UCSD-AML1 (cell line): ENCODE results near the gene OCA2.
"Not testable (repeated sequence)": the region's sequence is repeated elsewhere in the genome, so short reads cannot be mapped to it uniquely, and the experiment has no call there.

Experiments used
- DNase-seq: peaks from one replicate; lab custom pipeline; 2025; ENCODE audit not compliant: unreplicated experiment; lab: John Stamatoyannopoulos, UW

The OCA2 gene

DNA sequence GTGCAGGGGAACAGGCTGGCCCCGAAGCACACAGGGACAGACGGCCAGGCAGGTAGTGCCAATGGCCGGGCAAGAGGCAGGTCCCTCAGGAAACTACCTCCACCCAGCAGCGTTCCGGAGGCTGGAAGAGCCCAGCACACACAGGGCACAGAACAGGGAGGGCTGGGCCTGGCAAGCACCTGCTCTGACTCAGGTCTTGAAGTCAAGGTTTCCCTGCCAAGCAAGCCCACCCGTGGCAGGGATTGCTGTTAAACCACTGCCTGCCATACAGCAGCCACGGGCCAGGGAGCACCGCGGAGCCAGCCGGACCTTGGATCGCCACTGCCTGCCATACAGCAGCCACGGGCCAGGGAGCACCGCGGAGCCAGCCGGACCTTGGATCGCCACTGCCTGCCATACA lies 22.5 kb upstream of the OCA2 start:
- not testable (repeated sequence) for DNase-seq

DNA sequence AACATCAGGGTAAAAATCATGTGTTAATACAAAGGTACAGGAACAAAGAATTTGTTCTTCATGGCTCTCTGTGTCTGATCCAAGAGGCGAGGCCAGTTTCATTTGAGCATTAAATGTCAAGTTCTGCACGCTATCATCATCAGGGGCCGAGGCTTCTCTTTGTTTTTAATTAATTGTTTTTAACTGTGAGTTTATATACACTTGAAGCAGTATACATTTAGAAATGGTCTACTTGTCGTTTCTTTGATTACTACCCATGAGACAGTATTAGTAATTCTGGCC lies 21.2 kb upstream of the OCA2 start:
- DNase-seq = no peak

DNA sequence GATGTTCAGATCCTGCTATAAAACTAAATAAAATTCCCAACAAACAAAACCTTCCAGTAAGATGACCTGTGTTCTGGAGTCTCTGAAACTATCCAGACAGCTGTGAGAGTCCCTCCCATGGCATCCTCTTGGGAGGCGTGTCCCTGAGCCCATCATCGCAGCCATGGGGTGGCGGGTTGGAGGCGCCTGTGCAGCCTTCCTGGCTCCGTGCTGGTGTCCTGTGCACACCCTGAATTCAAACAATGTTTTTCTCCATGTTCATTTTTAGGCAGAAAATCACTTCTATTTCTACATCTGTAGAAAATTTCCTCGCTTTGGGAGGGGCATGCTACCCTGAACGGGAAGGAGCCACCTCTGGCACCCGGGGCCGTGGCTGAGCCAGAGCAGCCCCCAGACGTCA lies 19.4 kb upstream of the OCA2 start:
- DNase-seq = no peak

- no peak for DNase-seq
Observed at GRCh38 chr15:28118083-28118482, 19.0 kb upstream of the OCA2 start.

- no peak for DNase-seq
Observed at GRCh38 chr15:28117432-28117990, 18.4 kb upstream of the OCA2 start.

DNA sequence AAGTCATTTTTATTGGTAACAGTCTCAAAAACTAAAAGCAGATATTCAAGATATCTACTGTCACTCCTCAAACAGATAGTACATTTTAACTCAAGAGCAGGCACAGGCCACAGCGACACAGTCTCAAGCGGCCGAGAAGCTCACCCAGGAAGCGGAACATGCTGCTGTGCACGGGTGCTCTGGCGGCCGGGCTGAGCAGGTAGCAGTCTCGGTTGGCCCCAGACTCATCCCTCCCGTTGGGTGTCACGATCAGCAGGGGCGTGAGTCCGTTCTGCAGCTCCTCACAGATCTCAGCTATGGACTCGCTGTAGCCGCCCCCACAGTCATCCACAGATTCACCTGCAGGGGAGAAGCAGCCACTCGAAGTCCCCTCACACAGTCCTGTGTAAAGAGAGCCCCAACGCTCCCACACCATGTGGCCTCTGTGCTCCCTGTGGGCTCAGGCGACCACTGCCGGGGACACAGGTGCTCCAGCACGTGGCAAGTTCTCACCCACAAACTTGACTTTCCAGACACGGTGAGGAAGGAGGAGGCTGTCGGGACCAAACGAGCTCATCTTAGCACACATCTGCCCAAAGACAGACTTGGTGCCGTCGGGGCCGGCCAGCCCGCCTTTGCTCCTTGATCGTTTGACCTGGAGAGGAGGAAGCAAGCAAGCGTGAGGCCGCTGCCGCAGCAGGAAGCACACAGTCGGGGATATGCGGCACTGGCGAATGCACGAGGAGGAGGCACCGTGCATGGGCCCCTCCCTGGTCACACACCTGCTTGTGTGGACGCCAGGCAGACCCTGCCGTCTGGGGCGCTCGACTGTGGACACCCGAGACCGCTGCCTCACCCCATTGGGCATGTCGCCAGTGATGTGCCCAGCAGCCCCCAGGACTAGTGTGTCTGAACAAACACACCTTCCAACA lies 17.7 kb upstream of the OCA2 start:
- no peak for DNase-seq

GRCh38 chr15:28115871-28116270 lies 16.8 kb upstream of the OCA2 start:
- DNase-seq = no peak

GRCh38 chr15:28114721-28115622 lies 15.9 kb upstream of the OCA2 start:
- DNase-seq = no peak

DNA sequence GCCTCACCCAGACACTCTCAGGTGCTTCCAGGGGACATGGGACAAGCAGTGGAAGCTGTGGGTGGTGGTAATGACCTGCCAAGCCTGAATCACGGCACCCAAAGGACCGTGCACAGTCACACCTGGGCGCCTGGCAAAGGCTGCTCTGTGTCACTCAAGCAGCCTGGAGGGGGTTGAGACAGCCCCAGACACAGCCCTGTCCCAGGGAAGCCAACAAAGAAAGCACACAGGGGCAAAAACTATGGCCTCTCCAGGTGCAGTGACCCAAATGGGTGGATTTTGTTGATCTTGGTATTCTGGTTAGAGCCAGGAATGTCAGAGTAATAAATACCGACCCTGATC lies 15.0 kb upstream of the OCA2 start:
- DNase-seq = no peak

DNA sequence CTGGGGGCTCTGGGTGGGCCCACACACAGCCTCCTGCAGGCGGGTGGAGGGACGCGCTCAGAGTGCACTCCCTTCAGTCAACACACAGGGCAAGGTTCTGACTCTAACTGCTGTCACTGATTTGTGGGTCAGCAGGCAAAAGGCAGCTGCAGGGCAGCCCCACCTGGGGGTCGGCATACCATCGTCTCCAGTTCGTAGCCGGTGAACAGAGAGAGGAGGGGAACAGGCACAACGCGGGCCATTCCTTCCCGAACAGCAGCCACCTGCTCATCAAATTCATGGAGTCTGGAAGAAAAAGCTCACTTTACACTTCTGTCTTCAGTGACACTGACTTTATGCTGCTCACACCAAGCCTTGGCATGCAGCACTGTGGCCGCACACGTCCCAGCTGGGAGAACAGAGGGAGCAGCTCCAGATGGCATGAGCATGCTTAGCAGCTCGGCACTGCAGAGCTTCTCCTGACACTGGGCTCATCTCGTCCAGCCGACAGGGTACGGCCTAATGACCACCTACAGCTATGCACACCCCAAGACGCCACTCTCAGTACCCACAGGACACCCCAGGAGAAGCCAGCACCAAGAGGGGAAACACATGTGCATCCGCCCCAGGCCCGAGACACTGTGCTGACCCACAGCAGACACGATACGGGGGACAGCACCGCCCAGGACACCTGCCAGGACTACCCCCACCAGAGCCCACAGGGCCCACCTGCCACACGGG lies 14.4 kb upstream of the OCA2 start:
- no peak for DNase-seq

- DNase-seq = no peak
Observed at GRCh38 chr15:28112962-28113361, 13.8 kb upstream of the OCA2 start.

DNA sequence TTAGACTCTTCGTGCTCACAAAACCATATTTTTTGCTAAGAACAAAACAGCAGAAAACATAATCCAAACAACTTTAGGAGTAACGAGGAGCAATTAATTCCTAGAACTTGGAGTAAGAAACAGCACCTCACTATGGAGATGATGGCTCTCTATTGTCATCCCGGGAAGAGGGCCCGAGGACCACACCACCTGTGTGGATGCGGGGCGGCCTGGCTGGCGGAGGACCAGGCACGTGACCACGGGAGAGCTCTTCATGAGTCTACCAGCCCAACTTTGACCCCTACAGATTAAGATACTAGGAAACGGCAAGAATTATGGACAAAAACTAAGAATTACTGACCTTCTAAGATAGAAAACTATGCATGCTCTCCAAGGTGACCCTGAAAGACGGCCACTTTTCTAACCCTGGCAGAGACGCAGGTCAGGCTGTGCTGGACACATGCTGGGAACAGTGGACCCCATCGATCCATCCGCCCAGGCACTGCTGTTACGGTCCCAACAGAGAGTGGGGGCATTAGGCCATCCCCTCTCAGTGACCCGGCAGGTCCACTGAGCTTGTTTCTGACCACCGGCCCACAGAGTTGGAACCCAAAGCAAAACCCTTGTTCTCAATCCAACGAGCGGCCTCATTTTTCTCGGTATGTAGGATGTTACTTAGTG lies 13.1 kb upstream of the OCA2 start:
- no peak for DNase-seq

- no peak for DNase-seq
Observed at GRCh38 chr15:28111543-28111942, 12.4 kb upstream of the OCA2 start.

DNA sequence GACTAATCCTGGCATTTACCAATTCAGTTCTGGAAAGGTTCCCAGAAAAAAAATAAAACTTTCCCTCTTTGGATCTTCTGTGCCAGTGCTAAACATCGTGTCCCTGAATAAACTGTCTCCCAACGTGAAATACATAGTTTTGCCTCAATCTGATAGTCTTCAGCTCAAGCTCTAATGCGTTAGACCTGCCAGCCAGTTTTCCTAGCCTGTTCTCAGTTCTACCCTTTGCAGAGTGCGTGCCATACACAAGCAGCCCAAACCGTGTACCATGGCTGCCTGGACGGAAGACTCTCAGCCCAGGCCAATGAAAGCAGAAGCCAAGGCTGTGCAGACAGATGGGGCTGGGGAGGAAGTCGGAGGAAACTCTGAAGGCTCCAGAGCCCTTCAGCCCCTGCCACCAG lies 11.4 kb upstream of the OCA2 start:
- DNase-seq = no peak

DNA sequence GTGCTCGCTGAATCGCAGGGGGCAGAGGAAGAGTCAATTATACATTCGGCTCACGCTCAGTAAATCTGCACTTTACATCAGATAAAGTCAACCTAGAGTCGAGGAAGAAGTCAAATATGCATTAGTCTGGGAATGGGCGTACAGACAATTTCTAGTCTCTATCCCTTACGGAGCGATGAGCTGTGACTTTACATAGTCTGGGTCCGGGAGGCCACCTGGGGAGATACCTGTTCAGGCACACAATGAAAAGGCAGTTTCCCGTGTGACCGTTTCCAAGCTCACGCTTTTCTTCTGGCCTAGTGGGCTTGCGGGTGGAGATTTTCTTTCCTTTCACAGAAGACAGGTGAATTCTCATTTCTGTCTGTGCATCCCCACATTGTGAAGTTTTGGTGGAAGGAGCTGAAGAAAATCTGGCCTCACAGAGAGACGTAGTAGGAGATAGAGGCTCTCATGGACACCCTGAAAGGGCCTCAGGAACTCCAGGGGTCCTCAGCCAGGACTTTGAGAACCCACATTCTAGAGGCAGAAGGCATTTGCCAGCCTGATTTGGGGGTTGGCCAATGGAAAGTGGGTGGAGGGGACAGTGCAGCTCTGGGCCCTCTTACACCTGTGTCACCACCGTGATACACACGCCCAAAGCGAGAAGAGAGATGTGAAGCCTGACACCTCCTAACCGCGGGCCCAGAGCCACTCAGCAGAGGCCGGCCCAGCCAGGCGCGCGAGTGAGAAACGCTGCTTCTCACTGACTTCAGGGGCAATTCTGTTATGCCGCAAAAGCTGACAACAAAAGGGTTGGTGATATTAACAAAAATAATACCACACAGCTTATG lies 10.7 kb upstream of the OCA2 start:
- DNase-seq = no peak

DNA sequence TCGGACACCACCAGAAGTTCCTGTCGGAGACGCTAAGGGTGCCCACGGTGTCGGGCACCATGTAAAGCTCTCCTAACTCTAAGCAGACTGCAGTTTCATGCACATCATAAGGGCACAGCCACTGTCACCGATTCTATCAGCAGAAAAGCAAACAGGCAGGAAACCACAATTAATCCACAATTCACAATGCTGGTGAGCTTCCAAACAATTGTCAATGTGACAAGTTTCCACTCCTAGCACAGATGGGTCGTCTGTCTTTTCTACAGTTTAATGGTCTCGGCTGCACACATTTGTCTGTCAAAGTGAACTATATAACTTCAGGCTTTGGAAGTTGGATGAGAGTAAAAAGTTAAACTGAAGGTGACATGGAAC lies 8.8 kb upstream of the OCA2 start:
- DNase-seq = no peak

- no peak for DNase-seq
Observed at GRCh38 chr15:28107111-28107903, 8.2 kb upstream of the OCA2 start.

GRCh38 chr15:28106294-28107110 lies 7.4 kb upstream of the OCA2 start:
- DNase-seq = no peak
